ENCODE results near the gene LCE1D. TPM values are rescaled to one million over a fixed set of nuclear protein-coding genes. Genes with fewer than 3 reads are reported as not detected.

Gene LCE1D
- total RNA-seq, 2 donors from 2014 or later, result not detected

DNA sequence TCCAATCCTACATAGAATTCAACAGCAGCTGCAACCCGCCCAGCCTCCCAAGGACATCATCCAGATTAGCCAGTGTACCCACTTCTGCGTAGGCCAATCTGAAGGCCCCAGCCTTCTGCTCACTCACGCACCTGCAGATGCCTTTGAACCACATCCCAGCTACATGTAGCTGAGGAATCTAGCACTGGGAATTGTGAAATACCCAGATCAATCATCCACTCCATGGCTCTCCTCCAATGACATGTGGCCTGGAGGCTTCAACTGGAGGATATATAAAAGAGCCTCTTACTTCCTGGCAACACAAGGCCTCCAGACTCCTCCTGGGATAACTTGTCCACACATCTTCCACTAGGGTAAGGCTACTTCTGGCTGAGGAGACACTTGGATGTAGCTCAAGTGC is 46.0 kb downstream of the LCE1D start, which contains the start of gene LCE6A:
LCE6A (plus strand) TSS at position 301 of the 400 bp plus-strand sequence. CDS start 665 bp downstream, outside the sequence.
- ATAC-seq (replicated peaks in 1 of 2) (no peak), DNase-seq (no peak)
- H3K9me3 Mint-ChIP-seq, result no peaks in the 10 kb centered on the region
- no peak within 1 kb of the TSS for H3K27ac Mint-ChIP-seq
- H3K36me3 Mint-ChIP-seq (ENCODE audit: insufficient read depth in 2 of 2), result no peaks in the 10 kb centered on the region
- no peaks in the 10 kb centered on the region for H3K4me1 Mint-ChIP-seq (ENCODE audit: low read depth)
- H3K4me3 Mint-ChIP-seq, result no peak within 1 kb of the TSS
- peaks cover 9% of the 10 kb centered on the region for H3K27me3 Mint-ChIP-seq (ENCODE audit: low read depth)

Other genes with a start within 250 kb of the LCE1D start
- not detected for gene LCE3E, start 229.9 kb upstream of the LCE1D start, total RNA-seq
- not detected for gene LCE3D, start 216.2 kb upstream of the LCE1D start, total RNA-seq
- not detected for gene LCE3C, start 196.5 kb upstream of the LCE1D start, total RNA-seq
- not detected for gene LCE3B, start 182.9 kb upstream of the LCE1D start, total RNA-seq
- not detected for gene LCE3A, start 173.6 kb upstream of the LCE1D start, total RNA-seq
- gene LCE2D, start 133.3 kb upstream of the LCE1D start, total RNA-seq, result not detected
- not detected for gene LCE2C, start 121.4 kb upstream of the LCE1D start, total RNA-seq
- gene LCE2B, start 110.6 kb upstream of the LCE1D start, total RNA-seq, result not detected
- gene LCE2A, start 98.4 kb upstream of the LCE1D start, total RNA-seq, result not detected
- not detected for gene LCE4A, start 88.6 kb upstream of the LCE1D start, total RNA-seq
- not detected for gene KPRP, start 38.7 kb upstream of the LCE1D start, total RNA-seq
- not detected for gene LCE1F, start 21.6 kb upstream of the LCE1D start, total RNA-seq
- gene LCE1E, start 10.5 kb upstream of the LCE1D start, total RNA-seq, result not detected
- gene LCE1C, start 9.9 kb downstream of the LCE1D start, total RNA-seq, result not detected
- not detected for gene LCE1B, start 15.2 kb downstream of the LCE1D start, total RNA-seq
- not detected for gene LCE1A, start 30.8 kb downstream of the LCE1D start, total RNA-seq
- not detected for gene LCE6A, start 46.1 kb downstream of the LCE1D start, total RNA-seq
- not detected for gene LCE7A, start 63.3 kb downstream of the LCE1D start, total RNA-seq
- gene SMCP, start 81.6 kb downstream of the LCE1D start, total RNA-seq, result not detected
- not detected for gene IVL, start 111.8 kb downstream of the LCE1D start, total RNA-seq
- gene SPRR5, start 150.5 kb downstream of the LCE1D start, total RNA-seq, result not detected
- not detected for gene SPRR4, start 173.9 kb downstream of the LCE1D start, total RNA-seq
- not detected for gene SPRR1A, start 187.4 kb downstream of the LCE1D start, total RNA-seq
- not detected for gene SPRR3, start 205.0 kb downstream of the LCE1D start, total RNA-seq
- not detected for gene SPRR1B, start 234.5 kb downstream of the LCE1D start, total RNA-seq
- gene SPRR2D, start 244.4 kb downstream of the LCE1D start, total RNA-seq, result not detected